Measurements from ENCODE around the gene ROBO2.

The ROBO2 gene

DNA sequence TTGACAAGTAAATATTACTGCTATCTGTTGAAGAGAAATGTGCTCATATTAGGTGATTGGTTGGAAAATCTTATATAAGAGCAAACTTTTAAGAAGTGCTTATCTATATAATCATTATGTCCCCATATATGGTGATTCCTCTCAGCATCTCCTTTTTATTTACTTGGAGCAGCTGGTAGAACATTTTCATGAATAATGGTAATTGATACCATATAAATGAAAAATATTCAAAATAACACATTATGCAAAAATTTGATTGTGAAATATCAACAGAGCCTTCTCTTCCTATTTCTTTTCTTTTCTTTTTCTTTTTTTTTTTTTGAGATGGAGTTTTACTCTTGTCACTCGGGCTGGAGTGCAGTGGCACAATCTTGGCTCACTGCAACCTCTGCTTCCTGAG lies 56.2 kb downstream of the ROBO2 start:
- DNase-seq (ENCODE audit: low read depth in 1 of 2, low spot score in 1 of 2), result no peak
- TF ChIP-seq SPI1 (IDR thresholded peaks at IDR 0.05; ENCODE audit: borderline replicate concordance, low read depth), result no peak
- TF ChIP-seq POLR2AphosphoS5 (IDR thresholded peaks at IDR 0.05; ENCODE audit: low read depth), result no peak
- TF ChIP-seq GABPA (IDR thresholded peaks at IDR 0.05; ENCODE audit: low read depth), result no peak
- TF ChIP-seq, protein P1, sequence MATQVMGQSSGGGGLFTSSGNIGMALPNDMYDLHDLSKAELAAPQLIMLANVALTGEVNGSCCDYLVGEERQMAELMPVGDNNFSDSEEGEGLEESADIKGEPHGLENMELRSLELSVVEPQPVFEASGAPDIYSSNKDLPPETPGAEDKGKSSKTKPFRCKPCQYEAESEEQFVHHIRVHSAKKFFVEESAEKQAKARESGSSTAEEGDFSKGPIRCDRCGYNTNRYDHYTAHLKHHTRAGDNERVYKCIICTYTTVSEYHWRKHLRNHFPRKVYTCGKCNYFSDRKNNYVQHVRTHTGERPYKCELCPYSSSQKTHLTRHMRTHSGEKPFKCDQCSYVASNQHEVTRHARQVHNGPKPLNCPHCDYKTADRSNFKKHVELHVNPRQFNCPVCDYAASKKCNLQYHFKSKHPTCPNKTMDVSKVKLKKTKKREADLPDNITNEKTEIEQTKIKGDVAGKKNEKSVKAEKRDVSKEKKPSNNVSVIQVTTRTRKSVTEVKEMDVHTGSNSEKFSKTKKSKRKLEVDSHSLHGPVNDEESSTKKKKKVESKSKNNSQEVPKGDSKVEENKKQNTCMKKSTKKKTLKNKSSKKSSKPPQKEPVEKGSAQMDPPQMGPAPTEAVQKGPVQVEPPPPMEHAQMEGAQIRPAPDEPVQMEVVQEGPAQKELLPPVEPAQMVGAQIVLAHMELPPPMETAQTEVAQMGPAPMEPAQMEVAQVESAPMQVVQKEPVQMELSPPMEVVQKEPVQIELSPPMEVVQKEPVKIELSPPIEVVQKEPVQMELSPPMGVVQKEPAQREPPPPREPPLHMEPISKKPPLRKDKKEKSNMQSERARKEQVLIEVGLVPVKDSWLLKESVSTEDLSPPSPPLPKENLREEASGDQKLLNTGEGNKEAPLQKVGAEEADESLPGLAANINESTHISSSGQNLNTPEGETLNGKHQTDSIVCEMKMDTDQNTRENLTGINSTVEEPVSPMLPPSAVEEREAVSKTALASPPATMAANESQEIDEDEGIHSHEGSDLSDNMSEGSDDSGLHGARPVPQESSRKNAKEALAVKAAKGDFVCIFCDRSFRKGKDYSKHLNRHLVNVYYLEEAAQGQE (IDR thresholded peaks at IDR 0.05; ENCODE audit: insufficient replicate concordance, low read depth), result no peak
- TF ChIP-seq, protein P2, sequence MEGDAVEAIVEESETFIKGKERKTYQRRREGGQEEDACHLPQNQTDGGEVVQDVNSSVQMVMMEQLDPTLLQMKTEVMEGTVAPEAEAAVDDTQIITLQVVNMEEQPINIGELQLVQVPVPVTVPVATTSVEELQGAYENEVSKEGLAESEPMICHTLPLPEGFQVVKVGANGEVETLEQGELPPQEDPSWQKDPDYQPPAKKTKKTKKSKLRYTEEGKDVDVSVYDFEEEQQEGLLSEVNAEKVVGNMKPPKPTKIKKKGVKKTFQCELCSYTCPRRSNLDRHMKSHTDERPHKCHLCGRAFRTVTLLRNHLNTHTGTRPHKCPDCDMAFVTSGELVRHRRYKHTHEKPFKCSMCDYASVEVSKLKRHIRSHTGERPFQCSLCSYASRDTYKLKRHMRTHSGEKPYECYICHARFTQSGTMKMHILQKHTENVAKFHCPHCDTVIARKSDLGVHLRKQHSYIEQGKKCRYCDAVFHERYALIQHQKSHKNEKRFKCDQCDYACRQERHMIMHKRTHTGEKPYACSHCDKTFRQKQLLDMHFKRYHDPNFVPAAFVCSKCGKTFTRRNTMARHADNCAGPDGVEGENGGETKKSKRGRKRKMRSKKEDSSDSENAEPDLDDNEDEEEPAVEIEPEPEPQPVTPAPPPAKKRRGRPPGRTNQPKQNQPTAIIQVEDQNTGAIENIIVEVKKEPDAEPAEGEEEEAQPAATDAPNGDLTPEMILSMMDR (IDR thresholded peaks at IDR 0.05; ENCODE audit: insufficient read depth, low read length), result no peak
- no peak overlapping the region for H3K4me3 ChIP-seq (replicated peaks; ENCODE audit: insufficient read depth, low read length)
- no peaks in the 10 kb centered on the region for H3K27me3 ChIP-seq (ENCODE audit: insufficient read depth, poor library complexity, severe bottlenecking)
- no peak overlapping the region for H3K27ac ChIP-seq (replicated peaks)

DNA sequence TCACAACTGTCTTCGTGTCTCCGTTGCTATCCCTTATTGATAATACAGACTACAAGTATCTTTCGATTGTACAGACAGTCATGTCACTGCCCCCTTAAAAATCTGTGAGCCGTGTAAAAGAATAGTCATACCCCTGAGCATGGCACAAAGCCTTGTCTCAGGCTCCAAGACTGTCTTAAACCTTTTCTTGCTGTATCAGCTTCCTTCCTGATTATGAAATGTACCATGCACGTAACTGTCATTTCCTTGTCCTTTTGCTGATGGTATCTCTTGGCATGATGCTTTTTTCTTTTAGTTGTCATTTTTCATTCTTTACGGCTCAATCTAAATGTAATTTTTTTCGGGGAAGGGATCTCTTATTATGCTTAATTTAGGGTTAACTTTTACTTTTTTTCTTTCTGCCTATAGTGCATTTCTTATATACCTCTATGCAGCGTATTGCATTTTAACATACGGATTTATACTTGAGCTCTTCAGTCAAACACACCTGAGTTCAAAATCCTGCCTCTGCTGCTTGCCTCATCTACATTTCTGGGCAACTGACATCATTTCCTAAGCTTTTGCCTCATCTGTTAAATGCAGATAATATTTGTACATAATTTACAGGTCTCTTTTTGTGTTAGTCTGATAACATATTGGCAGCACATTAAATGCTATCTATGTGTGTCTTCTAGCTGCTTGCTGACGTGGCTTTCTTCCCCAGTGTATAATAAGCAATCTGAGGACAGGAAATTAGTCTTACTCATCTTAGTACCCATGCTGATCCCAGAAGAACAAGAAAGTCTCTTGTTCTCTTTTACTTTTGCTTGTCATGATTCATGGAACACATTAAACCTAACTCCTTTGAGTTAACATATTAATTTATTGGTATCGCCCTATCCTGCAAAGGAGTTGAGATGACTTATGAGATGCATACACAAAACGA lies 57.3 kb downstream of the ROBO2 start:
- H3K27me3 ChIP-seq (ENCODE audit: insufficient read depth, poor library complexity, severe bottlenecking), result no peaks in the 10 kb centered on the region
- DNase-seq (ENCODE audit: low read depth in 1 of 2, low spot score in 1 of 2), result no peak
- no peak for TF ChIP-seq SPI1 (IDR thresholded peaks at IDR 0.05; ENCODE audit: borderline replicate concordance, low read depth)
- TF ChIP-seq, protein P2 (IDR thresholded peaks at IDR 0.05; ENCODE audit: insufficient read depth, low read length), result no peak
- no peak for TF ChIP-seq POLR2AphosphoS5 (IDR thresholded peaks at IDR 0.05; ENCODE audit: low read depth)
- no peak for TF ChIP-seq GABPA (IDR thresholded peaks at IDR 0.05; ENCODE audit: low read depth)
- TF ChIP-seq, protein P1 (IDR thresholded peaks at IDR 0.05; ENCODE audit: insufficient replicate concordance, low read depth), result no peak
- no peak overlapping the region for H3K4me3 ChIP-seq (replicated peaks; ENCODE audit: insufficient read depth, low read length)
- no peak overlapping the region for H3K27ac ChIP-seq (replicated peaks)

DNA sequence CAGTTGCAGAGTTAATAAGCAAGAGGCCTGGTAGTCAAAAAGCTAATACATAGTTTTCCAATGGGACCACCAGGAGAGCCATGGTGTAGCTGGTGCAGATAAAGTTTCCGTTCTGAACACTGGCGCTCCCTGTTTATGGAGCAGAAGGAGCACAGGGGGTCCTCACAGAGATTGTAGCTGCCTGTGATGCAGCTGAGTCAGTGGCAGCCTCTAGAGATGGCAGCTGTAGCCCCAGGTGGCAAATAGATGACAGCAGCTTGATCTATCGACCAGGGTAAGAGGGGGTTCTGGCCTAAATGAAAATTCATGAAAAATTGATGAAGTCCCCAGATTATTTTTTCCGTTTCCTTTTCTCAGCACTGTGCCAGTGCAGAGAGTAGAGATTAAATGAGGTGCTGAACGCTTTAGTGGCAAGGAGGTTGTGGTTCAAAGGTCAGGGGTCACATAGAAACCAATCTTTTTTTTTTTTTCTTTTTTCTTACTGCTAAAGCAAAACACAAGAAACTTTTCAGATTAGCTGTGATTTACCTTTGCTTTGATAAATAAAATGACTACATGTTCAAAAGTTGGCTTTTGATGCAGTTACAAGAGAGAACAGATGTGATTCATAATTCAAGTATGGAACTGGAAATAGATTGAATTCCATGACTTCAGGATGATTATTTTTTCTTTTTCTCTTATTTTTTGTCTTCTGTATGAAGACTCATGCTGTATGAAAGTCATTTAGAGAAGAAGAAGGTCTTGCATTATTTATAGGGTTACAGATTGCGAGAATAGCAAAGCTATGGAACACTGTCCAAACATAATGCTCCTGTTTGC lies 63.3 kb downstream of the ROBO2 start:
- H3K4me3 ChIP-seq (replicated peaks; ENCODE audit: insufficient read depth, low read length), result no peak overlapping the region
- DNase-seq (ENCODE audit: low read depth in 1 of 2, low spot score in 1 of 2), result no peak
- no peaks in the 10 kb centered on the region for H3K27me3 ChIP-seq (ENCODE audit: insufficient read depth, poor library complexity, severe bottlenecking)
- no peak for TF ChIP-seq SPI1 (IDR thresholded peaks at IDR 0.05; ENCODE audit: borderline replicate concordance, low read depth)
- TF ChIP-seq GABPA (IDR thresholded peaks at IDR 0.05; ENCODE audit: low read depth), result no peak
- TF ChIP-seq POLR2AphosphoS5 (IDR thresholded peaks at IDR 0.05; ENCODE audit: low read depth), result no peak
- TF ChIP-seq, protein P2 (IDR thresholded peaks at IDR 0.05; ENCODE audit: insufficient read depth, low read length), result no peak
- TF ChIP-seq, protein P1 (IDR thresholded peaks at IDR 0.05; ENCODE audit: insufficient replicate concordance, low read depth), result no peak
- H3K27ac ChIP-seq (replicated peaks), result no peak overlapping the region
